H9 (cell line): ENCODE results near the gene RNASE3. TPM values are rescaled to one million over a fixed set of nuclear protein-coding genes. Genes with fewer than 3 reads are reported as not detected.
"Not testable (repeated sequence)": the region's sequence is repeated elsewhere in the genome, so short reads cannot be mapped to it uniquely, and the experiment has no call there.

Source experiments
- DNase-seq: peaks from one replicate; pipeline ENCODE4 v3.0.0-alpha.2; 2017
- H2AFZ ChIP-seq: one replicate; pipeline ENCODE4 v1.6.1; 2013; ENCODE audit warnings: mild to moderate bottlenecking, low read length, control low read depth, moderate library complexity
- H2AK5ac ChIP-seq: 2 replicates; pipeline ENCODE4 v1.6.1; 2013; ENCODE audit warnings: low read length, control low read depth, mixed read lengths; ENCODE audit not compliant: insufficient read length
- H2BK120ac ChIP-seq: one replicate; pipeline ENCODE4 v1.6.1; 2013; ENCODE audit warnings: low read depth, mild to moderate bottlenecking, low read length, control low read depth, inconsistent platforms; ENCODE audit not compliant: poor library complexity, severe bottlenecking
- H2BK12ac ChIP-seq: 2 replicates; pipeline ENCODE4 v1.6.1; 2013; ENCODE audit warnings: low read length, control low read depth, mixed read lengths, low read depth; ENCODE audit not compliant: insufficient read length
- H2BK15ac ChIP-seq: 2 replicates; pipeline ENCODE4 v1.6.1; 2013; ENCODE audit warnings: low read depth, low read length, control low read depth
- H2BK20ac ChIP-seq: one replicate; pipeline ENCODE4 v1.6.1; 2013; ENCODE audit warnings: low read depth, mild to moderate bottlenecking, low read length, control low read depth, inconsistent platforms; ENCODE audit not compliant: poor library complexity, severe bottlenecking
- H2BK5ac ChIP-seq: 2 replicates; pipeline ENCODE4 v1.6.1; 2013; ENCODE audit warnings: low read length, control low read depth, mixed read lengths; ENCODE audit not compliant: insufficient read length
- H3K14ac ChIP-seq: 2 replicates; pipeline ENCODE4 v1.6.1; 2013; ENCODE audit warnings: low read length, control low read depth; ENCODE audit not compliant: insufficient read depth
- H3K18ac ChIP-seq: 2 replicates; pipeline ENCODE4 v1.6.1; 2013; ENCODE audit warnings: low read depth, mild to moderate bottlenecking, mixed read lengths, low read length, control low read depth; ENCODE audit not compliant: insufficient read length
- H3K23ac ChIP-seq: 2 replicates; pipeline ENCODE4 v1.6.1; 2013; ENCODE audit warnings: low read length, control low read depth, mixed read lengths, low read depth; ENCODE audit not compliant: insufficient read length
- H3K23me2 ChIP-seq: 2 replicates; pipeline ENCODE4 v1.6.1; 2013; ENCODE audit warnings: low read depth, mild to moderate bottlenecking, mixed read lengths, low read length, control low read depth; ENCODE audit not compliant: insufficient read length, poor library complexity, severe bottlenecking
- H3K27ac ChIP-seq: 2 replicates; pipeline ENCODE4 v1.5.1; 2013; ENCODE audit warnings: low read length, control low read depth, mixed read lengths, low read depth; ENCODE audit not compliant: insufficient read length
- H3K27me3 ChIP-seq: 2 replicates; pipeline ENCODE4 v1.6.1; 2013; ENCODE audit warnings: low read length, control low read depth, inconsistent platforms; ENCODE audit not compliant: insufficient read depth
- H3K4ac ChIP-seq: 2 replicates; pipeline ENCODE4 v1.6.1; 2013; ENCODE audit warnings: low read depth, mild to moderate bottlenecking, control low read depth, inconsistent platforms, low read length, moderate library complexity
- H3K4me1 ChIP-seq: 2 replicates; pipeline ENCODE4 v1.6.1; 2013; ENCODE audit warnings: low read length, control low read depth, inconsistent platforms; ENCODE audit not compliant: insufficient read depth
- H3K4me2 ChIP-seq: 2 replicates; pipeline ENCODE4 v1.6.1; 2013; ENCODE audit warnings: low read length, control low read depth, mixed read lengths; ENCODE audit not compliant: insufficient read length, insufficient read depth
- H3K56ac ChIP-seq: 2 replicates; pipeline ENCODE4 v1.6.1; 2013; ENCODE audit warnings: low read depth, mild to moderate bottlenecking, mixed read lengths, low read length, control low read depth; ENCODE audit not compliant: insufficient read length
- H3K79me1 ChIP-seq: 2 replicates; pipeline ENCODE4 v1.6.1; 2013; ENCODE audit warnings: low read depth, mild to moderate bottlenecking, moderate library complexity, low read length, control low read depth, inconsistent platforms; ENCODE audit not compliant: insufficient read depth, poor library complexity, severe bottlenecking
- H3K79me2 ChIP-seq: 2 replicates; pipeline ENCODE4 v1.6.1; 2013; ENCODE audit warnings: low read length, control low read depth, inconsistent platforms; ENCODE audit not compliant: insufficient read depth
- H3K9ac ChIP-seq: 2 replicates; pipeline ENCODE4 v1.6.1; 2013; ENCODE audit warnings: low read length, control low read depth, mixed read lengths; ENCODE audit not compliant: insufficient read length; ENCODE audit errors: extremely low read depth
- H3K9me3 ChIP-seq: one replicate; pipeline ENCODE4 v1.6.1; 2013; ENCODE audit warnings: low read depth, low read length, inconsistent platforms; ENCODE audit not compliant: control insufficient read depth
- H3T11ph ChIP-seq: one replicate; pipeline ENCODE4 v1.6.1; 2013; ENCODE audit warnings: mild to moderate bottlenecking, low read length, control low read depth, inconsistent platforms
- H4K20me1 ChIP-seq: one replicate; pipeline ENCODE4 v1.6.1; 2013; ENCODE audit not compliant: control insufficient read depth, insufficient read length, insufficient read depth
- H4K5ac ChIP-seq: 2 replicates; pipeline ENCODE4 v1.6.1; 2013; ENCODE audit warnings: low read depth, mild to moderate bottlenecking, mixed read lengths, low read length, control low read depth; ENCODE audit not compliant: insufficient read length
- H4K8ac ChIP-seq: replicated peaks from 2 replicates; pipeline ENCODE4 v1.6.1; 2013; ENCODE audit warnings: low read length, control low read depth, mixed read lengths, low read depth; ENCODE audit not compliant: insufficient read length
- H4K91ac ChIP-seq: 2 replicates; pipeline ENCODE4 v1.6.1; 2013; ENCODE audit warnings: low read depth, mild to moderate bottlenecking, moderate library complexity, mixed read lengths, low read length, control low read depth; ENCODE audit not compliant: insufficient read length
- H3K27ac Mint-ChIP-seq, 3 experiments: 2 replicates in 2 of 3; 3 replicates in 1 of 3; pipeline ENCODE4 v1.8.0; 2020 to 2021; ENCODE audit warnings: mixed read lengths in 3 of 3, mild to moderate bottlenecking in 1 of 3, moderate library complexity in 1 of 3
- H3K27me3 Mint-ChIP-seq: 2 replicates; pipeline ENCODE4 v1.8.0; 2021; ENCODE audit warnings: low read depth, mild to moderate bottlenecking, moderate library complexity, mixed read lengths
- H3K36me3 Mint-ChIP-seq, 3 experiments: 2 replicates in 2 of 3; 3 replicates in 1 of 3; pipeline ENCODE4 v1.8.0; 2020 to 2021; ENCODE audit warnings: low read depth in 3 of 3, mixed read lengths in 3 of 3; ENCODE audit not compliant: insufficient read depth in 1 of 3
- H3K4me1 Mint-ChIP-seq, 2 experiments: 2 replicates each; pipeline ENCODE4 v1.8.0; 2020; ENCODE audit warnings: mixed read lengths in 2 of 2
- H3K4me3 Mint-ChIP-seq, 2 experiments: 2 replicates in 1 of 2; 3 replicates in 1 of 2; pipeline ENCODE4 v1.8.0; 2020 to 2021; ENCODE audit warnings: mild to moderate bottlenecking in 2 of 2, mixed read lengths in 2 of 2, moderate library complexity in 1 of 2
- H3K9me3 Mint-ChIP-seq, 2 experiments: 2 replicates in 1 of 2; 3 replicates in 1 of 2; pipeline ENCODE4 v1.8.0; 2020; ENCODE audit warnings: mild to moderate bottlenecking in 2 of 2, mixed read lengths in 2 of 2, moderate library complexity in 1 of 2
- WGBS: extraction: QIAGEN DNeasy Blood & Tissue Kit; methylation state at CpG from one replicate; pipeline ENCODE4 v1.1.7; 2013; ENCODE audit warnings: missing lambda C conversion rate, low lambda C conversion rate, mixed read lengths; ENCODE audit not compliant: insufficient read length; ENCODE audit errors: extremely low coverage; 5-methylcytosine and 5-hydroxymethylcytosine counted together
- total RNA-seq: library from RNA; stranded (reverse); gene quantifications from 2 replicates; pipeline ENCODE4 v1.2.1, GENCODE V29; 2021

The RNASE3 gene
- total RNA-seq, 1 experiment from 2014 or later = not detected

GRCh38 chr14:20882787-20883186 lies 8.4 kb upstream of the RNASE3 start:
- not testable (repeated sequence) for H2BK120ac ChIP-seq, H3K4me1 ChIP-seq, H3K23ac ChIP-seq, H4K91ac ChIP-seq, H2BK12ac ChIP-seq, H3T11ph ChIP-seq, H3K27ac Mint-ChIP-seq, H2BK5ac ChIP-seq, H3K14ac ChIP-seq, H3K27ac ChIP-seq, H3K4me2 ChIP-seq, H3K56ac ChIP-seq, H3K9ac ChIP-seq, H3K9me3 ChIP-seq, H4K5ac ChIP-seq, H2AK5ac ChIP-seq, H3K27me3 ChIP-seq, H2BK15ac ChIP-seq, H3K79me2 ChIP-seq, H3K23me2 ChIP-seq, H3K79me1 ChIP-seq, H3K4me1 Mint-ChIP-seq, H4K8ac ChIP-seq, DNase-seq, H3K4me3 Mint-ChIP-seq, H2AFZ ChIP-seq, H3K36me3 Mint-ChIP-seq, H2BK20ac ChIP-seq, H3K4ac ChIP-seq, H3K18ac ChIP-seq, H4K20me1 ChIP-seq, H3K9me3 Mint-ChIP-seq
- peaks cover 20% of the 10 kb centered on the region for H3K27me3 Mint-ChIP-seq
- no CpG with 5 or more reads among the region's 10 CpGs for WGBS

- H4K20me1 ChIP-seq, DNase-seq, H3K9ac ChIP-seq, H3K79me2 ChIP-seq, H3K27me3 ChIP-seq, H3T11ph ChIP-seq, H3K4me3 Mint-ChIP-seq, H2AK5ac ChIP-seq, H3K18ac ChIP-seq, H3K23me2 ChIP-seq, H2BK15ac ChIP-seq, H4K91ac ChIP-seq, H3K79me1 ChIP-seq, H4K5ac ChIP-seq, H3K9me3 Mint-ChIP-seq, H4K8ac ChIP-seq, H2AFZ ChIP-seq, H2BK20ac ChIP-seq, H3K4me1 ChIP-seq, H3K23ac ChIP-seq, H3K56ac ChIP-seq, H3K9me3 ChIP-seq, H2BK5ac ChIP-seq, H3K27ac ChIP-seq, H3K27ac Mint-ChIP-seq, H3K4ac ChIP-seq, H3K14ac ChIP-seq, H3K4me2 ChIP-seq, H3K4me1 Mint-ChIP-seq, H2BK120ac ChIP-seq, H3K36me3 Mint-ChIP-seq, H2BK12ac ChIP-seq: not testable (repeated sequence)
- H3K27me3 Mint-ChIP-seq = peaks cover 30% of the 10 kb centered on the region
- no CpG with 5 or more reads among the region's 5 CpGs for WGBS
Observed at GRCh38 chr14:20888411-20888810, 2.8 kb upstream of the RNASE3 start.
